SH-SY5Y (cell line): ENCODE data around the gene BCAN.

Source experiments
- GATA2 ChIP-seq: IDR thresholded peaks from 2 replicates; pipeline ENCODE4 v1.6.1; 2011; ENCODE audit warnings: mild to moderate bottlenecking, low read depth, low read length
- GATA3 ChIP-seq: IDR thresholded peaks from 2 replicates; pipeline ENCODE4 v1.6.1; 2011; ENCODE audit warnings: low read depth, mild to moderate bottlenecking, low read length, moderate library complexity

- TF ChIP-seq GATA2 (no peak), GATA3 (no peak)
Observed at GRCh38 chr1:156664046-156664766, 22.3 kb downstream of the BCAN start.
